Gastrocnemius medialis (tissue), 4 donors: ENCODE results near the gene NAA60.

ENCODE experiments used
- POLR2A ChIP-seq, 2 donors: fragments of 450-650 bp; IDR thresholded peaks; one replicate each; pipeline ENCODE4 v1.6.1; 2017; ENCODE audit warnings: antibody characterized with exemption in 2 of 2, mild to moderate bottlenecking in 2 of 2, moderate library complexity in 2 of 2
- TF ChIP-seq, protein P1 (sequence below), 5 experiments: fragments of 450-650 bp in 3 of 5; fragments of 200-600 bp in 2 of 5; sonication (generic) in 2 of 5; IDR thresholded peaks in 4 of 5; conservative IDR thresholded peaks in 1 of 5; 1 replicate in 4 of 5; 2 replicates in 1 of 5; pipeline ENCODE4 v1.5.1; 2016 to 2019; ENCODE audit warnings: antibody characterized with exemption in 5 of 5, mild to moderate bottlenecking in 3 of 5, moderate library complexity in 3 of 5

DNA sequence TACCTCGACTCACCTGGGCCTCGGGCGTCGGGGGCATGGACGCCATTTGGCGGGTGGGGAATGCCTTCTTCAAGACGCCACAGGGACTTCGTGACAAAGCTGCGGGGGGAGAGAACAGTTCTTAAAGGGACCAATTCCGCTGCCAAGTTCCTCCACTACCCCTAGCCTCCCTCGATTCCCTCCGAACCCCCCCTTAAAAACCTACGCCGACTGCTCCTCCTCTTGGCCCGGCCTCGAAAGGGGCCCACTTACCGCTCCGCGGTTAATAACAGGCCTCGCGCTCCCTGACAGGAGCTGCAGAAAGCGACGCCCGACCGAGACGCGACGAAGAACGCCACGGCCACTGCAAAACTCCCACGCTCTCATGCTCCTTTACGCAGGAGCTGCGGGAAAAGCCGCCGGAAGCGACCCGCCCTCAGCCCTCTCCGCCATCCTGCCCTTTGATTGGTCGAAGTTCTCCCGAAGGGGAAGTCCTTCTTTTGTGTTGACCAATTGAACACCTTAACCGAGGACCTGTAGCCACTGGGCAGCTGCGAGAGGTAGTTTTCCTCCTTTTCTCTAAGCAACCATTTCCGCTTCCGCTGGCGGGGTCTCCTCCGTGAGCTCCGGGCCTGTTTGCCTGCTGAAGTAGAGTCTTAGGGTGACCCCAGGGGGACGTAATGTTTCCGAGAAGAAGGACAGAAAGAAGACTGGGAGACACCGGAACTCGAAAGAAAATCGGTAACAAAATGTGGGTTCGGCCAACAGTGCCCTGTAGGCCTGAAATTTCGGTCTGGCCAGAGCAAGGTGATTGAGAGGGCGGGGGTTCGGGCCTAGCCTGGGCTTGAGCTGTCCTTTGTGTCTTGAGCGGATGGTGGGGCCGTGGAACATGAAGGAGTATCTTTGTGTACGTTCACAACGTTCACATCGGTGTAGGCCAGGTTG is at the start of gene NAA60, which contains the start of gene ZNF597:
- TF ChIP-seq, protein P1, sequence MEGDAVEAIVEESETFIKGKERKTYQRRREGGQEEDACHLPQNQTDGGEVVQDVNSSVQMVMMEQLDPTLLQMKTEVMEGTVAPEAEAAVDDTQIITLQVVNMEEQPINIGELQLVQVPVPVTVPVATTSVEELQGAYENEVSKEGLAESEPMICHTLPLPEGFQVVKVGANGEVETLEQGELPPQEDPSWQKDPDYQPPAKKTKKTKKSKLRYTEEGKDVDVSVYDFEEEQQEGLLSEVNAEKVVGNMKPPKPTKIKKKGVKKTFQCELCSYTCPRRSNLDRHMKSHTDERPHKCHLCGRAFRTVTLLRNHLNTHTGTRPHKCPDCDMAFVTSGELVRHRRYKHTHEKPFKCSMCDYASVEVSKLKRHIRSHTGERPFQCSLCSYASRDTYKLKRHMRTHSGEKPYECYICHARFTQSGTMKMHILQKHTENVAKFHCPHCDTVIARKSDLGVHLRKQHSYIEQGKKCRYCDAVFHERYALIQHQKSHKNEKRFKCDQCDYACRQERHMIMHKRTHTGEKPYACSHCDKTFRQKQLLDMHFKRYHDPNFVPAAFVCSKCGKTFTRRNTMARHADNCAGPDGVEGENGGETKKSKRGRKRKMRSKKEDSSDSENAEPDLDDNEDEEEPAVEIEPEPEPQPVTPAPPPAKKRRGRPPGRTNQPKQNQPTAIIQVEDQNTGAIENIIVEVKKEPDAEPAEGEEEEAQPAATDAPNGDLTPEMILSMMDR (IDR thresholded peaks at IDR 0.05 in 4 of 5, conservative IDR thresholded peaks at IDR 0.05 in 1 of 5), result no peak
- TF ChIP-seq POLR2A (IDR thresholded peaks at IDR 0.05), result peak; percentile 36 to 47
